ENCODE measurements around the gene TRAF5.

DNA sequence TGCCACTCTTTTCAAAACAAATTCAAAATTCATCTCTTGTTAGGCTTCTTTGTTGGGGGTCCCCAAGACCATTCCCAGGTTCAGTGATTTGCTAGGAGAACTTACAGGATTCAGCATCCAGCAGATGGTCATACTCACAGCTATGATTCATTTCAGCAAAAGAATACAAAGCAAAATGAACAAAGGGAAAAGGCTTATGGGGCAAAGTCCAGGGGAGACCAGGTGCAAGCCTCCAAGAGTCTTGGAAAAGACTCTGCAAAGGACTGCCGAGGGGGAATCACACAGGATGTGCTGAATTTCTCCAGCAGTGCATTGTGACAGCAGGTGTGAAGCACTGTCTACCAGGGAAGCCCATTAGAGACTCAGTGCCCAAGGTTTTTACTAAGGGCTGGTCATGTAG, 7.3 kb downstream of the TRAF5 start:
- TF ChIP-seq, protein P1, sequence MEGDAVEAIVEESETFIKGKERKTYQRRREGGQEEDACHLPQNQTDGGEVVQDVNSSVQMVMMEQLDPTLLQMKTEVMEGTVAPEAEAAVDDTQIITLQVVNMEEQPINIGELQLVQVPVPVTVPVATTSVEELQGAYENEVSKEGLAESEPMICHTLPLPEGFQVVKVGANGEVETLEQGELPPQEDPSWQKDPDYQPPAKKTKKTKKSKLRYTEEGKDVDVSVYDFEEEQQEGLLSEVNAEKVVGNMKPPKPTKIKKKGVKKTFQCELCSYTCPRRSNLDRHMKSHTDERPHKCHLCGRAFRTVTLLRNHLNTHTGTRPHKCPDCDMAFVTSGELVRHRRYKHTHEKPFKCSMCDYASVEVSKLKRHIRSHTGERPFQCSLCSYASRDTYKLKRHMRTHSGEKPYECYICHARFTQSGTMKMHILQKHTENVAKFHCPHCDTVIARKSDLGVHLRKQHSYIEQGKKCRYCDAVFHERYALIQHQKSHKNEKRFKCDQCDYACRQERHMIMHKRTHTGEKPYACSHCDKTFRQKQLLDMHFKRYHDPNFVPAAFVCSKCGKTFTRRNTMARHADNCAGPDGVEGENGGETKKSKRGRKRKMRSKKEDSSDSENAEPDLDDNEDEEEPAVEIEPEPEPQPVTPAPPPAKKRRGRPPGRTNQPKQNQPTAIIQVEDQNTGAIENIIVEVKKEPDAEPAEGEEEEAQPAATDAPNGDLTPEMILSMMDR (IDR thresholded peaks at IDR 0.05), result no peak
- TF ChIP-seq JUNB (IDR thresholded peaks at IDR 0.05), result no peak
